Colonic mucosa (tissue), 4 donors: ENCODE data around the gene STT3B. TPM values are rescaled to one million over a fixed set of nuclear protein-coding genes. Genes with fewer than 3 reads are reported as not detected.
A peak's percentile ranks its signal among the peaks of the same experiment; 100 is the strongest.

Source experiments
- DNase-seq: peaks from one replicate; pipeline ENCODE4 v3.0.0-alpha.2; 2020
- H3K27ac ChIP-seq: fragments of 200-600 bp; one replicate; pipeline ENCODE4 v1.8.0; 2021
- H3K27me3 ChIP-seq: fragments of 200-600 bp; one replicate; pipeline ENCODE4 v1.8.0; 2021
- H3K36me3 ChIP-seq: fragments of 200-600 bp; one replicate; pipeline ENCODE4 v1.8.0; 2021
- H3K4me1 ChIP-seq: fragments of 200-600 bp; one replicate; pipeline ENCODE4 v1.8.0; 2021; ENCODE audit warnings: mild to moderate bottlenecking
- H3K4me3 ChIP-seq: fragments of 200-600 bp; one replicate; pipeline ENCODE4 v1.8.0; 2021
- H3K9ac ChIP-seq, 2 donors: one replicate each; pipeline ENCODE4 v1.7.0; 2013; ENCODE audit warnings: control low read depth in 2 of 2, low read depth in 2 of 2, low read length in 2 of 2
- H3K9me3 ChIP-seq: fragments of 200-600 bp; one replicate; pipeline ENCODE4 v1.8.0; 2021
- CTCF ChIP-seq: fragments of 200-600 bp; IDR thresholded peaks from one replicate; pipeline ENCODE4 v1.8.0; 2022; ENCODE audit warnings: antibody characterized with exemption, mild to moderate bottlenecking
- intact Hi-C: fragments of 100-400 bp; cut with DNase I; formaldehyde crosslinking; loops from one replicate; pipeline ENCODE4 v1.14.1; 2022
- total RNA-seq, 2 donors: library from RNA; stranded (reverse); fragmentation: NEBNext Ultra II Directional in 1 of 2; extraction: Animal tissue kit (Norgen Biotek cat#: 25700) in 1 of 2; gene quantifications; one replicate each; pipeline ENCODE4 v1.2.1, GENCODE V29; 2021
- donor health status: healthy.
- donor health status: DM: no; HTN: no; CAD: no.
- donor health status: DM: no; HTN: no; CAD: no.

The STT3B gene
- total RNA-seq, 2 donors from 2014 or later: 118 to 143 TPM

GRCh38 chr3:31534065-31534425, 1.3 kb downstream of the STT3B start:
- Histone ChIP-seq H3K27ac (peak overlapping the region; percentile 99), H3K4me3 (peak overlapping the region; percentile 98), H3K36me3 (no peaks in the 10 kb centered on the region), H3K9me3 (no peaks in the 10 kb centered on the region), H3K27me3 (no peaks in the 10 kb centered on the region), H3K4me1 (peaks cover 9% of the 10 kb centered on the region), H3K9ac (peak overlapping the region; percentile 79 to 97)
- intact Hi-C loops: no loop called here
- TF ChIP-seq CTCF: no peak
- peak; percentile 30 for DNase-seq

GRCh38 chr3:31536497-31536896, 3.8 kb downstream of the STT3B start:
- H3K4me3 ChIP-seq: no peak overlapping the region
- TF ChIP-seq CTCF: no peak
- peak overlapping the region in 1 of 2 donors; percentile 58 for H3K9ac ChIP-seq
- no peaks in the 10 kb centered on the region for H3K27me3 ChIP-seq
- intact Hi-C loops: no loop called here
- peak overlapping the region; percentile 10 for H3K27ac ChIP-seq
- H3K9me3 ChIP-seq: no peaks in the 10 kb centered on the region
- no peak for DNase-seq
- no peaks in the 10 kb centered on the region for H3K36me3 ChIP-seq
- H3K4me1 ChIP-seq: peaks cover 9% of the 10 kb centered on the region

- Histone ChIP-seq H3K27ac (no peak overlapping the region), H3K27me3 (no peaks in the 10 kb centered on the region), H3K9me3 (no peaks in the 10 kb centered on the region), H3K4me3 (no peak overlapping the region), H3K9ac (no peak overlapping the region), H3K4me1 (peaks cover 9% of the 10 kb centered on the region), H3K36me3 (no peaks in the 10 kb centered on the region)
- intact Hi-C loops: no loop called here
- no peak for TF ChIP-seq CTCF
- no peak for DNase-seq
Measured at GRCh38 chr3:31538801-31539200, 6.1 kb downstream of the STT3B start.

GRCh38 chr3:31539275-31539674, 6.5 kb downstream of the STT3B start:
- Histone ChIP-seq H3K4me1 (peaks cover 9% of the 10 kb centered on the region), H3K4me3 (no peak overlapping the region), H3K27me3 (no peaks in the 10 kb centered on the region), H3K36me3 (no peaks in the 10 kb centered on the region), H3K9ac (no peak overlapping the region), H3K9me3 (no peaks in the 10 kb centered on the region), H3K27ac (no peak overlapping the region)
- intact Hi-C loops: no loop called here
- no peak for DNase-seq
- no peak for TF ChIP-seq CTCF

GRCh38 chr3:31541089-31541488, 8.4 kb downstream of the STT3B start:
- TF ChIP-seq CTCF: no peak
- H3K9me3 ChIP-seq: no peaks in the 10 kb centered on the region
- no peaks in the 10 kb centered on the region for H3K27me3 ChIP-seq
- no peaks in the 10 kb centered on the region for H3K36me3 ChIP-seq
- no peak overlapping the region for H3K9ac ChIP-seq
- H3K27ac ChIP-seq: no peak overlapping the region
- intact Hi-C loops: no loop called here
- peaks cover 5% of the 10 kb centered on the region for H3K4me1 ChIP-seq
- H3K4me3 ChIP-seq: no peak overlapping the region
- DNase-seq: no peak

GRCh38 chr3:31542246-31542645, 9.5 kb downstream of the STT3B start:
- Histone ChIP-seq H3K27me3 (no peaks in the 10 kb centered on the region), H3K27ac (no peak overlapping the region), H3K4me3 (no peak overlapping the region), H3K9me3 (no peaks in the 10 kb centered on the region), H3K36me3 (no peaks in the 10 kb centered on the region), H3K4me1 (peaks cover 2% of the 10 kb centered on the region), H3K9ac (no peak overlapping the region)
- no peak for DNase-seq
- TF ChIP-seq CTCF: no peak
- intact Hi-C loops: no loop called here
